Liver (tissue), 9 donors: Measurements from ENCODE around the gene TMEM86A. TPM values are rescaled to one million over a fixed set of nuclear protein-coding genes. Genes with fewer than 3 reads are reported as not detected.

Source experiments
- DNase-seq: peaks from one replicate; pipeline ENCODE4 v3.0.0-alpha.2; 2017; ENCODE audit warnings: low spot score
- H3K27ac ChIP-seq, 2 donors: one replicate each; pipeline ENCODE4 v1.7.0; 2013; ENCODE audit warnings: inconsistent platforms in 2 of 2, low read length in 2 of 2, control low read depth in 1 of 2, low read depth in 1 of 2, mild to moderate bottlenecking in 1 of 2
- H3K27me3 ChIP-seq, 4 donors: one replicate each; pipeline versions ENCODE4 v1.6.1 to v1.7.0; 2013; ENCODE audit warnings: low read length in 3 of 4, inconsistent platforms in 1 of 4, mild to moderate bottlenecking in 1 of 4, moderate library complexity in 1 of 4; ENCODE audit not compliant: control insufficient read depth in 4 of 4, insufficient read depth in 4 of 4
- H3K36me3 ChIP-seq, 4 donors: one replicate each; pipeline versions ENCODE4 v1.6.1 to v1.7.0; 2013; ENCODE audit warnings: low read length in 3 of 4, mild to moderate bottlenecking in 3 of 4, low read depth in 1 of 4, moderate library complexity in 1 of 4; ENCODE audit not compliant: control insufficient read depth in 4 of 4, insufficient read depth in 3 of 4
- H3K4me1 ChIP-seq, 4 donors: one replicate each; pipeline versions ENCODE4 v1.6.1 to v1.7.0; 2013; ENCODE audit warnings: low read length in 3 of 4, mild to moderate bottlenecking in 3 of 4, moderate library complexity in 1 of 4; ENCODE audit not compliant: control insufficient read depth in 4 of 4, insufficient read depth in 4 of 4
- H3K4me3 ChIP-seq, 3 donors: one replicate each; pipeline versions ENCODE4 v1.6.1 to v1.7.0; 2013; ENCODE audit warnings: low read length in 3 of 3, control low read depth in 1 of 3, low read depth in 1 of 3, mild to moderate bottlenecking in 1 of 3
- H3K9ac ChIP-seq, 2 donors: one replicate each; pipeline ENCODE4 v1.7.0; 2013; ENCODE audit warnings: low read length in 2 of 2, mild to moderate bottlenecking in 2 of 2, moderate library complexity in 2 of 2, control low read depth in 1 of 2, low read depth in 1 of 2
- H3K9me3 ChIP-seq, 4 donors: one replicate each; pipeline versions ENCODE4 v1.6.1 to v1.7.0; 2013; ENCODE audit warnings: low read length in 3 of 4; ENCODE audit not compliant: control insufficient read depth in 4 of 4
- CTCF ChIP-seq: fragments of 150-350 bp; IDR thresholded peaks from 2 replicates; pipeline ENCODE4 v1.5.1; 2017; ENCODE audit warnings: improper control_type of control experiment, low read depth, low read length; ENCODE audit not compliant: missing input control
- EGR1 ChIP-seq, 2 donors: IDR thresholded peaks; 2 replicates each; pipeline ENCODE4 v1.6.1; 2016 to 2018; ENCODE audit warnings: antibody characterized with exemption in 2 of 2, low read depth in 2 of 2
- FOXA1 ChIP-seq: IDR thresholded peaks from 2 replicates; pipeline ENCODE4 v1.6.1; 2016; ENCODE audit warnings: antibody characterized with exemption
- GABPA ChIP-seq, 2 donors: IDR thresholded peaks in 1 of 2; conservative IDR thresholded peaks in 1 of 2; 2 replicates each; pipeline ENCODE4 v1.6.1; 2016; ENCODE audit warnings: antibody characterized with exemption in 2 of 2, mild to moderate bottlenecking in 1 of 2, moderate library complexity in 1 of 2
- HNF4G ChIP-seq: IDR thresholded peaks from 2 replicates; pipeline ENCODE4 v1.6.1; 2016; ENCODE audit warnings: antibody characterized with exemption
- MAX ChIP-seq: IDR thresholded peaks from 2 replicates; pipeline ENCODE4 v1.6.1; 2016; ENCODE audit warnings: antibody characterized with exemption
- REST ChIP-seq: IDR thresholded peaks from 2 replicates; pipeline ENCODE4 v1.6.1; 2016; ENCODE audit warnings: antibody characterized with exemption, mild to moderate bottlenecking
- YY1 ChIP-seq: IDR thresholded peaks from 2 replicates; pipeline ENCODE4 v1.6.1; 2016; ENCODE audit warnings: antibody characterized with exemption, mild to moderate bottlenecking
- WGBS: extraction: QIAGEN DNeasy Blood & Tissue Kit; methylation state at CpG from one replicate; pipeline ENCODE4 v1.1.7; 2013; 5-methylcytosine and 5-hydroxymethylcytosine counted together
- polyA plus RNA-seq, 2 donors: library from polyadenylated mRNA; stranded (reverse) in 1 of 2; unstranded in 1 of 2; fragments of 200-250 nt in 1 of 2; fragments of >200 nt in 1 of 2; fragmentation: Nextera tagmentation in 1 of 2; extraction: Ambion mirVana in 1 of 2; gene quantifications; one replicate each; pipeline versions ENCODE4 v1.2.1 to v1.2.3, GENCODE V29; 2013 to 2015
- total RNA-seq, 2 donors: library from RNA; depleted of rRNA; stranded (reverse); fragments of >200 nt; gene quantifications; one replicate each; pipeline ENCODE4 v1.2.3, GENCODE V29; 2014
- donor health status: healthy.
- donor health status: healthy.
- donor health status: healthy.
- donor health status: healthy.
- donor health status: healthy.

Gene TMEM86A
- total and polyA plus RNA-seq, 4 donors = 1.8 to 2.7 (median 2.0) TPM

GRCh38 chr11:18749681-18750319 is 51.2 kb downstream of the TMEM86A start:
- no peaks in the 10 kb centered on the region for H3K9me3 ChIP-seq
- TF ChIP-seq MAX (no peak), CTCF (no peak), EGR1 (IDR thresholded peaks at IDR 0.05; ENCODE audit: low read depth in 2 of 2) (no peak), YY1 (no peak)
- DNase-seq = no peak
- WGBS = 73% methylated on average over 12 of the region's 12 CpGs
- no peak overlapping the region for H3K27ac ChIP-seq
- no peaks in the 10 kb centered on the region for H3K36me3 ChIP-seq
- H3K9ac ChIP-seq = no peak overlapping the region
- H3K4me3 ChIP-seq = no peak overlapping the region
- no peaks in the 10 kb centered on the region for H3K4me1 ChIP-seq
- no peaks in the 10 kb centered on the region for H3K27me3 ChIP-seq

GRCh38 chr11:18750944-18751343 is 52.4 kb downstream of the TMEM86A start:
- Histone ChIP-seq H3K4me1 (no peaks in the 10 kb centered on the region), H3K9me3 (no peaks in the 10 kb centered on the region)
- TF ChIP-seq REST (no peak), CTCF (no peak), HNF4G (no peak), GABPA (IDR thresholded peaks at IDR 0.05 in 1 of 2, conservative IDR thresholded peaks at IDR 0.05 in 1 of 2) (no peak), FOXA1 (no peak)

More at GRCh38 chr11:18750944-18751343, 52.4 kb downstream of the TMEM86A start:
- DNase-seq = no peak
- no peak overlapping the region for H3K27ac ChIP-seq
- no peaks in the 10 kb centered on the region for H3K36me3 ChIP-seq
- 76% methylated on average over 3 of the region's 3 CpGs for WGBS
- no peaks in the 10 kb centered on the region for H3K27me3 ChIP-seq
- no peak overlapping the region for H3K9ac ChIP-seq
- H3K4me3 ChIP-seq = no peak overlapping the region
